NCI-H1436 (cell line): Measurements from ENCODE around the gene ATXN7.

Experiments
- DNase-seq: peaks from one replicate; lab custom pipeline; 2025; lab: John Stamatoyannopoulos, UW

The ATXN7 gene

GRCh38 chr3:64019879-64020278 lies 156.2 kb downstream of the ATXN7 start:
- DNase-seq, result no peak

- no peak for DNase-seq
Measured at GRCh38 chr3:64021922-64022321, 158.3 kb downstream of the ATXN7 start.

- no peak for DNase-seq
Measured at GRCh38 chr3:64022451-64023186, 159.0 kb downstream of the ATXN7 start.

DNA sequence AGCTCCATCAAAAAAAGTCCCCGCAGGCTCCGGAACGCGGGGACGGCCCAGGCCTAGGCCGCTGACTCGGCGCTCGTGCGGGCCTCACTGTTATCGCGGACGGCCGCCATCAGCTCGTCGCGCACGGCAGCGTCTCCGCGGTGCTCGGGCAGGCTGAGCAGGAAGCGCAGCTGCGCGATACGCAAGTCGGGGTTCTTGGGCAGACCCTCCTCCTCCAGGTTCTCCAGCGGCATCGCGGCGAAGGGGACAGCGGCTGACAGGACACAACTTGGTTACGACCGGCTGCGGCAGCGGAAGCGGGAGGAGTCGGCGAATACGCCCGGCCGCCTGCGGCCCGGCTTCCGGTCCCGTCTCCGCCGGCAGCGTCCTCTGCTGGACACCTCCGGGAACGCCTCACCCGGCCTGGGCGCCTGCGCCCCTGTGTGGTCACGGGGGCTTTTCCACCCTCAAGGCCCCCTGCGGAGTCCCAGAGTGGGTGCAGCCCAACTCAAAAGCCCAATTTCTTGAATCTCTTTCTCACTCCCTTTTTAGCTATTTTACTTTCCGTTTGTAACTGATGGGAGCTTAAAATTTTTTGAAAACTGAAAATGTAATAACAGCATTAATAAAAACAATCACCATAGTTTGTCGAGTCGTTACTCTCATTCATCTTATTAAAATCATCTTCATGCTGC lies 159.7 kb downstream of the ATXN7 start, which contains the start of gene PSMD6:
Gene PSMD6, minus strand, starts transcription at position 308 of the 674 bp plus-strand sequence. Its CDS starts 75 bp downstream, at position 233.
- DNase-seq, result peak; percentile 54

- DNase-seq, result no peak
Measured at GRCh38 chr3:64023861-64024223, 160.2 kb downstream of the ATXN7 start.

DNA sequence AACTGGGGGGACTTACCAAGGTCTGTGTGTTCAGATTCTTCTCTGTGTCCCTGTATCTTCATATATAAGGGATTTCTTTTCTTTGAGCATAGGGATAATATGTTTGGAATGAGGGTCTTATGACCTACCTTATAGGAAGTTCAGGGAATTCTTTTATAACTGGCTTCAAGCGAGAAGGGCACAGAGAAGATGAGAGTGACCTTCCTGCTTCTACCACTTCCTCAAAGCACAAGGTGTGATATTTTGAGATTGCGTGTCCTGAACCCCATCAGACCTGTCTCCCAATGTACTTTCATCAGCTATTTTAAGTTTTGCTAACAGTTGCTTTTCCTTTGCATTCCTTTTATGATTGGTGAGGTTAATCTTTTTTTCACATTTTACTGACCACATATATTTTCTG lies 162.7 kb downstream of the ATXN7 start:
- no peak for DNase-seq

DNA sequence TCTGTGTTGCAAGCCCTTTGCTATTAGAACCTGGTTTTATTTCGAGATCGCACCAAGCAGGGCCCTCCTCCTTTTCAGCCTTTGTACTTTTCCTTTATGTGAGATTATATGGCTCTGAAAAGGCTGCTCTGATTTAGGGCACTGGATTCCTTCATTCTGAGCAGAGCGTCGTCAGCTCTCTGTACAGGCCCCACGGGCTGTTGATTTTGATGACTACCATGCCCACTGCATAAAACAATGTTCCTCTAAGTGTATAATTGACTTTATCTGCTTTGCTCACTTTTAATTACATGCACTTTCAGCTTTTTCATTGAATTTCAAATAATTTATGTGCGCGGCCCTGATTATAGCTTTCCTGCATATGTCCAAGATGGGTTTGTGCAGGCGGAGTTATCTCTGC lies 164.0 kb downstream of the ATXN7 start:
- no peak for DNase-seq

GRCh38 chr3:64028754-64029153 lies 165.1 kb downstream of the ATXN7 start:
- no peak for DNase-seq

DNA sequence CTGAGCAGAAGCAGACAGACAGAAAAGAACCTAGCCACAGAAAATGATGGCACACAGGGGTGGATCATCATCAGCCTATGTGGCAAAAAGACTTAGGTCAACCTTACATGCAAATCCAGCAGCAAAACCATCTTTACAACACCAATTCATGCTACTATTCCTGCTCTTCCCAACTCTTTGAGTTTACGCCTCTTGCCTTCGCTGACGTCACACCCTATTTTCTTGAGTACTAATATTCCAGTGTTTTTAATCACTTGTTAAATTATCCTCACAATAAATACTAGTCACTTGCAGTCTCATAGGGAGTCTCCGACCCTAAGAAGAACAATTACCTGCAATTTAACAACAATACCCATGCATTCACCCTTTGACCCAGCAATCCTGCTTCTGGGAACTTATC lies 165.6 kb downstream of the ATXN7 start:
- DNase-seq, result no peak

DNA sequence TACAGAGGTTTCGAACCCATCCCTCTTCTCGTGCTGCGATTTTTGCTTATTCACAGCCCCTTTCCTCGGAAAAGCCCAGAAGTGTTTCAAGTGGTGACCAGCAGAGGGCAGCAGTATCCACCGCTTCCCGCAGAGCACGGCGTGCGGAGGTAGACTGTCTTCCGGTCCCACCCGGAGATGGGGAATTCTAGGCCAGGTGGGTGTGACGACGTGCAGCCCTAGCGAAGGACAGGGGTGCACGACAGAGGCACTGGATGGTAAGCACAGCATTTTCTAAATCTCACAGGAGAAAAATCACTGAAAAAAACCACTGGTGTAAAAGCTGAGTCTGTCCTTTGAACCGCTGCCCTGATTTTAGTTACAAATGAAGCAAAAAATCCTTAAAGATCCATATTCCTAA lies 167.1 kb downstream of the ATXN7 start:
- DNase-seq, result peak; percentile 63

DNA sequence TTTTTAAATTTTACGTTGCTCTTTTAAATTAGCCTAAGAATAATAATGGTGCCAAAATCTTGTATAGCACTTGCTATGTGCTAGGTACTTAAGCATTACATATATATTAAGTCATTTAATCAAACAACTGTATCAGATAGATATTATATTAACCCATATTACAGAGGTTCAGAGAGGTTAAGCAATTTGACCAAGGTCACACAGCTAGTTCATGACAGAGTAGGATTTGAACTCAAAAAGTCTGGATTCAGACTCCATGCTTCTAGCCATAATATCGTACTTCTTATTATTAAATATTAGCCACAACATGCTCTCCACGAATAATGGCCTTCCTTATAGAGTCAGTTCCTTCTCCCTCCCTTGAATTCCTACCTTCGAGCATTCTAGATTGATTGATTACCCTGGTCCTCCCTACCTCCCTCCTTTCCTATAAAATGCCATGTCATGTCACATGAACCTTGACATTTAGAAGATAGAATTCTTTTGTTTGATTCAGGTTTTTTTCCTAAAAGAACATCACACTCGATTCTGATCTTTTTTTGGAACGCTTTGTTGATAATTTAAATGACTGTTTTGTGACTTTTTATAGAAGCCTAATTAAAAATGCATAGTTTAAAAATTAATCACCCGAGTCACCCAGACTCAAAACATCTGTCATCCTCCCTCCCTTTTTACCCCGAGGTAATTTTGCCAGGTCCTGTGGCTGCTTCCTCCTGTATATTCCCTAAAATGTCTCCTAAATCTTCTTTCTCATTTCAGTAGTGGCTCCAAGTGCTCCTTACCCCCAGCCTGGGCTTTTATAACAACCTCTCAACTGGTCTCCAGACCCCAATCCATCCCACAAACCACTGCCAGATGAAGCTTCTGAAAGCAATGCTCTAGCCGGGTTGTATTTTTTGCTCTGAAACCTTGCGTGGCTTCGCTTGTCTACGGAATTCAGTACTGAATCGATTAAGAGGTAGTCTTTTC lies 168.2 kb downstream of the ATXN7 start:
- no peak for DNase-seq

DNA sequence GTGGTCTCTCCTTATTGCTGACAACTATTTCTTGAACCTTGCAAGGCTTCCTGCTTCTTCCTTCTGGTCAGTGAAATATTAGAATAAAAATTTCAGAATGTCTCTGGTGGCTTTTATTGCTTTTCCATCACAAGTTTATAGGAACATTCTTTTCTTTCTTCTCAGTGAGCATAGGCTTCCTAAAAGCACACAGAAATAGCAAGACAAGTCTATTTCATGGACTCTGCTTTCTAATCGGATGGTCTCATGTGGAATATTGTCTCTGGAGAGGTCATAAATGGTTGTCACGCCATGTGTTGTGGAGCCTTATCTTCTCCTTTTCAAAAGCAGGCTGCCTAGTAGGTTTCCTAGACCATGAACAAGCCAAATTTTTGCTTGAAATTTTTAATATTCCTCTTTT lies 169.4 kb downstream of the ATXN7 start:
- DNase-seq, result no peak

DNA sequence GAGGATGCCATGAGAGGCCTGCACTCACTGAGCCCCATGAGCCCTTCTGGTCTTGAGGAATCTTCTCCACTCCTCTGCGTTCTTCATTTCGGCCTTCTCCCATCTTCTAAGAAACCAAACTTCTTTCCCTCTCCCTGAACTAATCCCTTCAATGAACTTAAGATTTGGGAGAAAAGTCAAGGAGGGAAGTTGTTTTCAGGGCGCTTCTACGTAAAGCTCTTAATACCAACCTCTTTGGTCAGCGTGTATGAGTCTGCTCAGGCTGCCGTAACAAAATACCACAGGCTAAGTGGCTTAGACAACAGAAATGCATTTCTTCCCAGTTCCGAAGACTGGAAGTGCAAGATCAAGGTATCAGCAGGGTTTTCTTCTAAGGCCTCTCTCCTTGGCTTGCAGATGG lies 173.4 kb downstream of the ATXN7 start:
- no peak for DNase-seq

GRCh38 chr3:64038253-64038767 lies 174.6 kb downstream of the ATXN7 start:
- no peak for DNase-seq

DNA sequence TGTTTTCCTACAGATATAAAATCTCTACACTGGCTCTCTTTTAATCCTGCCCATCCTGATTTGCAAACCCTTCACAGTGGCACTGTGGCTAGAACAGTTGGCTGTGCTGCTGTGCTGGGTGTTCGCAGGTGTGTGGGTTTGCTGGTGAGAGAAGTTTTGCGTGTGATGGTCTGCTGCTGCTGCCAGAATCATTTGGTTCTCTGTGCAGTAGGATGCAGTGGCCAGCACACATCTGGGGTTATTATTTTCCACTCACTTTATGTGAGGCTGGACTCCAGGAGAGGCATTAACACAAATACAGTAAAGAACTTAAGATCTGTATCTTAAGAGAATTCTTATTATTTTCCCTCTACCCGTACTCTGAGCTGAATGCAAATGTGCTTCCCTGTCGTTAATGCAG lies 175.7 kb downstream of the ATXN7 start:
- DNase-seq, result no peak

GRCh38 chr3:64039981-64040733 lies 176.5 kb downstream of the ATXN7 start:
- no peak for DNase-seq

GRCh38 chr3:64042952-64043351 lies 179.3 kb downstream of the ATXN7 start:
- DNase-seq, result no peak

DNA sequence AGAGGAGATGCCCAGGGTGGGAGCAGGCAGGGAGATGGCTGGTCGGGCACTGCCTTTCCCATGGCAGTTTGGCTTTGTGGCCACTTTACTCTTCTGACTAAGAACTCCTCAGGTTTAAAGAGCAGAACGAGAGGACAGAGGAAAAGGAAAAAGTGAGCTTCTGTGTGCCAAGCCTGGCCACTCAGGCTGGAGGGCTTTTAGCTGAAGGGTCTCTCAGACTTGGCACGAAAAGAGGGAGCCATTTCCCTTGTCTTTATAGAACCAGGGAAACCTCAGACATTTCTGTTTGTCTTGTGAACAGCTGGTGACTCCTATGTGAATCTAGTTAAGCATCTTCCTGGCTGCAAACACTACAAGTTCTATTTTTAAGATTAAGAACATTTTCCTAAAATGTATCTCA lies 182.9 kb downstream of the ATXN7 start:
- DNase-seq, result no peak

GRCh38 chr3:64046996-64047594 lies 183.4 kb downstream of the ATXN7 start:
- DNase-seq, result no peak

- no peak for DNase-seq
Measured at GRCh38 chr3:64047787-64048186, 184.1 kb downstream of the ATXN7 start.

- no peak for DNase-seq
Measured at GRCh38 chr3:64048631-64049061, 185.0 kb downstream of the ATXN7 start.
